GM21529 (cell line): Measurements from ENCODE around the gene LYPD6.

Source experiments
- ATAC-seq: cut with Tn5 transposase; IDR thresholded peaks from one replicate; pipeline ENCODE4 v1.9.1; 2021; ENCODE audit not compliant: unreplicated experiment

The LYPD6 gene

GRCh38 chr2:149399934-149400615, 69.7 kb downstream of the LYPD6 start:
- no peak for ATAC-seq

DNA sequence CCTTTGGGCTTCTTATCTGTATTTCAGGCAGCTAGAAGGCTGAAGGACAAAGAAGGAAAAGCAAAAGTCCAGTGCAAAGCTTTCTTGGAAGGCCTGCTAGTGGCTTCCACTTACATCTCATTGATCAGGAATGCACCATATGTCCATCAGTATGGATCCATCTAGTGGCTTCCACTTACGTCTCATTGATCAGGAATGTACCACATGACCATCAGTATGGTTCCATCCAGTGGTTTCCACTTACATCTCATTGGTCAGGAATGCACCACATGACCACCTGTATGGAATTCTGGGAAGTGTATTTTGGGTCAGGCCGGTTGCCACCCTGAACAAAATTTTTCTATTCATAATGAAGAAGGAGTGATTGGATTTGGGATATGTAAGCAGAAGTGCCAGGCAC, 70.6 kb downstream of the LYPD6 start:
- no peak for ATAC-seq

DNA sequence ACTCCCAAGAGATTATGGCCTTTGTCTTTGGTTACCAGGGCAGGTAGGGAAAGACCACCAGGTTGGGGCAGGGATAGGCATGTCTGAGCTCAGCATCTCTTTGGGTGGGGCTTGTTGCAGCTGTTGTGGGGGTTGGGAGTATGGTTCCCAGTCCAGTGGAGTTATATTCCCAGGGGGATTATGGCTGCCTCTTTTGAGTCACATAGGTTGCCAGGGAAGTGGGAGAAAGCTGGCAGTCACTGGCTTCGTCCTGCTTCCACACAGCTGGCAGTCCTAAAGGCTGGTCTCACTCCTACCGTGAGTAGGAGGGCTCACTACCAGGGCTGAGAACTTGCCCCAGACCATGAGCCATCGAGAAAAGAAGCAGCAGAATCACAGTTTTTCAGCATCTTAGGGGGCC, 79.1 kb downstream of the LYPD6 start:
- no peak for ATAC-seq

- ATAC-seq, result no peak
Measured at GRCh38 chr2:149410701-149411484, 80.5 kb downstream of the LYPD6 start.

DNA sequence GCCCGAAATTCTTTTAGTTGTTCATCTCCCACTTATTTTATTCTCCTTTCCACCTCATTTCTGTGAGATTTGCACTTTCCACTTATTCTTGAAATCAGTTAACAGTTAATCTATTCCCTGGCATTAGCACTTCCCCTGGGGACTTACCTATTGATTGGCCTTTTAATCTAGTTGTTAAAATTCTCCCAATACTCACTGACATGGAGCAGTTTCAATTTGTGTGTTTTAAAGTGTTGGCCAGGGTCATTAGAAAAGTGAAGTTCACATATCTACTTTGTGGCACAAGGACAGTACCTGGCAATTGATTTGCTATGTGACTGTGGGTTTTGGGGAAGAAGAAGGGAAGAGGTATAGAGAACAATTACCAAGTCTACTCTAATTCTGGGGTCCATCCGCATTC, 83.1 kb downstream of the LYPD6 start:
- no peak for ATAC-seq

DNA sequence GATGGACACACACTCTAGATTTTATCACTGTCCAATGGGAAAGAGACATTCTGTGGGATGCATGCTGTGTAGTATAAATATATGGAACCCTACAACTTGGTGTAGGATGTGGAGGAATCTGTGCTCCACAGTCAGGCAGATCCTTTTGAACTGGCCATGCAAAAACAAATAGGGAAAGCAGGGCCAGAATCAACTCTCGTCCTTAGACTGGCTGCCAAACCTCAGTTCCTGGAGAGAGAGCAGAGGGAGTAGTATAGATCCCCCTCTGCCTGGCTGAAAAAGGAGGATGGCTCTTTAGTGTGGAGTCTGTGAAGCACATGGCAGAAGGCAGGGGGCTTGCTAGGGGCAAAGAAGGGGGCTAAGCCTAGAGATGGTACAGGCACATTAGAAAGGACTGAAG, 84.7 kb downstream of the LYPD6 start:
- no peak for ATAC-seq

DNA sequence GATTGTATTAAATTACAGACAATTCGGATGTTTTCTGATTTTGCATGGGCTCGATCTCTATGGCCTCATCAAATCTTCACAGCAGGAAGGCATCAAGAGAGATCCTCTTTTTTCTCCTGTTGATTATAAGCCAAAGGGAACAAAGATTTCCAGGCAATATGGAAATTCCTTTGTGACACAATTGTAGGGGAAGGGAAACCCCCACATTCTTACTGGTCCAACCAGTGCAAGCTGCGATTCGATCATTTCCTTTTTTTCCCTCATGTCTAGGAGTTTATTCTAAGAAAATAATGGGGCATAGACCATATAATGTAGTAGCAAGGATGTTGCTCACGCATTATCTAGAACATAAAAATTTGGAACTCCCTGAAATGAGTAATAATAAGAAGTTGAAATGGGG, 87.7 kb downstream of the LYPD6 start:
- ATAC-seq, result no peak

DNA sequence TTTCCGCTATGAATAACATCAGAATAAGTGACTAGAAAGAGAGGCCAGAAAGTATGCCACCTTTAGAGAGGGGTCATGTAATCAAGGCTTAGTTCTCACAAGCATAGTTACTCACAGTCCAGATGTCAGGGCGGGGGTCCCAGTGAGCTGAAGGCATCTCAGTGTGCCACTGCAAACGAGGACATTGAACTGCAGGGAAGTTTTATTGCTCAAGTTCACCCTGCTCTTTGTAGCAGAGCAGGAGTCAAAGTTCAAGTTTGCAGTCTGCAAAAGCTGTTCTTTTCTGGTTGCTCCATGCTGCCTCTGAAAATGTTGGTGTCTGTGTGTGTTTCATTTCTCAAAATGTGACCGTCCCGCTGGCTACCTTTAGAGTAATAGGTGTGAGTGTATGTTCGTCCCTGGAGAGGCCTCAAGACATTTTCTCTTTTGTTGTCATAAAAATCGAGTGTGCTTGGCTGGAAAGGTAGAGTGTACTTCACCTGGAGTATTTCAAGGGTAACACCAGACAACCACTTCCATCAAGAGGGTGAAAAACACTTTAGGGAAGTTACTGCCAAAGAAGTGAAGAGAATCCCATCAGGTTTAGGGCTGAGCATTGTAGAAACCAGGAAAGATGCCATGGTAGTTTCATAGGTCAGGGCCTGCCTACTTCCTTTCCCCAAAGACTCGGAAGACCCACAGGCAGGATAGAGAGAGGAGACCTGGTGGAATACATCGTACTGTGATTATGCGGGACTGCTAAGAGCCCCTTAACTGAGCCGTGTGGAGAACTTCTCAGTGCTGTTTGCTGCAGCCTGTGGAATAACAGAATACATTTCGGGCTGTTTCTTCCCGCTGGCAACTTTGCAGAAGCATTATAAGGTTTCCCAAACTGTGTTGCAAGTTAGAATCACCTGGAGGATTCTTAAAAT, 89.9 kb downstream of the LYPD6 start:
- ATAC-seq, result no peak

- ATAC-seq, result no peak
Measured at GRCh38 chr2:149421791-149422190, 91.4 kb downstream of the LYPD6 start.

GRCh38 chr2:149422337-149422990, 92.1 kb downstream of the LYPD6 start:
- ATAC-seq, result no peak

DNA sequence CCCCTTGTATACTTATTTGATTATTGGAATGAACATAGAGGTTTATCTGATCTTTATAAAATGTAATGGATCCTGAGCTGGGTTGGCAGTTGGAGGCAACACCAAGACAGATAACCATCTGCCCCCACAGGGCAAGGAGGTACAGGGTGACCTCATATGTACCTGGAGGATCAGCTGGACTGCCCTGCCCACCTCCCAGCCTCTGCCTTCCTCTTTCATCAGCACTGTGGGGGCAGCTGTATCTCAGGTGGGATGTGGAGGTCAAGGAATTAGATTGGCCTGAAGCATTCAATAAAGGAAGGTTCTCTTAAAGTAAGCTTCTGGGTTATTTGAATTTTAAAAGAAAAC, 92.6 kb downstream of the LYPD6 start:
- no peak for ATAC-seq

DNA sequence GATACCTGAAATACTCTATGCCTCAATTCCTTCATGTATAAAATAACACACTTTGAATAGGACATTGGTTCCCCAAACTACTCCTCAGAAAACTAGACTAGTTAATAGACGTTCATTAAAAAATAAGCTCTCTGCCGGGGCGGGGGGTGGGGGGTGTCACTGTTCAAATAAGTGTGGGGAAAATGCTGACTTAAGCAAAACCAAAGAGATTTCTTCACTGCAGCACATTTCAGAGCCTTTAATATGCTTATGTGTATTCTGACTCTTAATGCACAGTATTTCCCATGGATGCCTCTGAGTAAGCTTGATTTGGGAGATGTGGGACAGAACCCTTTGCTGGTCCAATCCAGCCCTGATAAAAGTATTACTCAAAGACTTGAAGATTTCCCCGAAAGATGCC, 93.2 kb downstream of the LYPD6 start:
- ATAC-seq, result no peak

DNA sequence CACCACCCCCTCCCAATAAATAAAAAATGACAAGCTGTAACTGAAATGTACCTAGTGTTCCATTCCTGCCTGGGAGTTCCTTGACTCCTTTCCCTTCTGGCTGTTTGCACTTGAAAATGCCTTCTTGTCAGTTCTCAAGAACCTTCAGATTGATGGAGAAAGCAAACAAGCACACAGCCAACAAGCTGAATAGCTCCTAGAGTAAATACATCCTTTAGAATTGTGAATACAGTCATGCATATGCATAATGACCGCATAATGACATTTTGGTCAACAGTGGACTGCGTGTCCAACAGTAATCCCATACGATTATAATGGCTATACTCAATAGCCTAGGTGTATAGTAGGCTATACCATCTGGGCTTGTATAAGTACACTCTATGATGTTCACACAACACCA, 97.0 kb downstream of the LYPD6 start:
- no peak for ATAC-seq

- ATAC-seq, result no peak
Measured at GRCh38 chr2:149428783-149429182, 98.4 kb downstream of the LYPD6 start.

GRCh38 chr2:149430743-149431736, 100.7 kb downstream of the LYPD6 start:
- no peak for ATAC-seq

- peak; percentile 57 for ATAC-seq
Measured at GRCh38 chr2:149438330-149438960, 108.1 kb downstream of the LYPD6 start.

DNA sequence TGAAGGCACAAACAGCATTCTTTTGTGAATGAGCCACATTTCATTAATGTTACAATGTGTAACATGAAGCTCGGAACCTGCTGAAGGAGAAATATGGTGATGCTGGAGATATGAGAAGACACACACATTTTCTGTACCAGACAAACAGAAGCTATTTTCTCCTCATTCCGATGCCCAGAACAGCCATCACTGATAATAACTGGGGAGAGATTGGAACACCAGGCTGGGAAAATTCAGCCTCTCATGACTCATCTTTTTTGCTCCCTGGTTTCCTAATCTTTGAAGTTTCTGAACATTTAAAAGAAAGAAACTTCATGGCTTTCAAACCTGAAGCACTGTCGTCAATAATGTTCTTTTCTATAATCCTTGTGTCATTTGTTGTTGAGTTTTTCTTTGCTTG, 110.9 kb downstream of the LYPD6 start:
- ATAC-seq, result no peak

GRCh38 chr2:149442346-149442745, 112.0 kb downstream of the LYPD6 start:
- ATAC-seq, result no peak

DNA sequence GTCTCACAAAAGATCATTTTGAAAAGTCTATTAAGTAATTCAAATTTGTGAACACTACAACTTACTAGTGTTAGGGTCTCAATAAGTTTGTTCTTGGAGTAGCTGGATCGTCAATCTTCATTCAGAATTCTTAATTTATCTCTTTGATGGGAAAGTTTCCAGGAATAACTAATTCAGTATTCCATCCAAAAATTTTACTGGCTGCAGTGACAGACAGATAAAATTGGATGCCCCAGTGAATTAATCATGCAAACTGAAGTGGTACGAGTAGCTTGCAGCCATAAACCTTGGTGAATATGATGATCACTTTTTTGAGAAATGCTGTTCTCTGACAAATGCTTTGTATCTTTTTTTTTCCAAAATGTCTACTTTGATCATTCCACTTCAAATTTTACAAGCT, 112.8 kb downstream of the LYPD6 start:
- ATAC-seq, result no peak

DNA sequence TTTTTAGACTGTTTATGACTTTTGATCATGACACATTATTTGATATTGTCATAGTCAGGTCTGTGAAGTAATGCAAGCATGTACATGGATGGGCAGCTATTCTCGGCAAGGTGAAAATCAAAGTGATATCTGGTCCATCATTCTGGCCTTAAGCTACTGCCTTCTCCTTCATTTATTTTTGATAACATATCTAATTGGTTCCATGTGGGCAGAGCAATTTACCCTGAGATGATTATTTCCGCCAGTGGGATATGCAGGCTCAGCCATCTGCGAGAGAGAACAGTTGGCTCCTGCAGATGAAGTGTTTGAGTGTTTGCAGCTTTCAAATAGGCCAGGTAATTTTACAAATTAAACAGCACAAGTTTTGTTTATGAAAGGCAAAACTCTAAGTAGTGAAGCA, 116.4 kb downstream of the LYPD6 start:
- ATAC-seq, result no peak
